Measurements from ENCODE around the gene RNF19B.

GRCh38 chr1:33004613-33005012, 40.0 kb upstream of the RNF19B start:
- TF ChIP-seq CEBPB (IDR thresholded peaks at IDR 0.05) (no peak), RAD21 (IDR thresholded peaks at IDR 0.05; ENCODE audit: low read depth) (no peak), CREB1 (IDR thresholded peaks at IDR 0.05; ENCODE audit: low read depth) (no peak), TCF12 (IDR thresholded peaks at IDR 0.05; ENCODE audit: low read depth) (no peak), REST (IDR thresholded peaks at IDR 0.05; ENCODE audit: low read depth) (no peak), ZBTB7A (IDR thresholded peaks at IDR 0.05; ENCODE audit: low read depth) (no peak), EGR1 (IDR thresholded peaks at IDR 0.05) (no peak), EP300 (IDR thresholded peaks at IDR 0.05; ENCODE audit: borderline replicate concordance) (no peak), NFIC (IDR thresholded peaks at IDR 0.05) (no peak), FOXM1 (IDR thresholded peaks at IDR 0.05; ENCODE audit: borderline replicate concordance, low read depth) (no peak)
- TF ChIP-seq, protein P1, sequence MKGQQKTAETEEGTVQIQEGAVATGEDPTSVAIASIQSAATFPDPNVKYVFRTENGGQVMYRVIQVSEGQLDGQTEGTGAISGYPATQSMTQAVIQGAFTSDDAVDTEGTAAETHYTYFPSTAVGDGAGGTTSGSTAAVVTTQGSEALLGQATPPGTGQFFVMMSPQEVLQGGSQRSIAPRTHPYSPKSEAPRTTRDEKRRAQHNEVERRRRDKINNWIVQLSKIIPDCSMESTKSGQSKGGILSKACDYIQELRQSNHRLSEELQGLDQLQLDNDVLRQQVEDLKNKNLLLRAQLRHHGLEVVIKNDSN (IDR thresholded peaks at IDR 0.05) = no peak
- TF ChIP-seq, protein P2, sequence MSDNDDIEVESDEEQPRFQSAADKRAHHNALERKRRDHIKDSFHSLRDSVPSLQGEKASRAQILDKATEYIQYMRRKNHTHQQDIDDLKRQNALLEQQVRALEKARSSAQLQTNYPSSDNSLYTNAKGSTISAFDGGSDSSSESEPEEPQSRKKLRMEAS (IDR thresholded peaks at IDR 0.05) = no peak
